Measurements from ENCODE around the gene PMAIP1.

PMAIP1 gene

DNA sequence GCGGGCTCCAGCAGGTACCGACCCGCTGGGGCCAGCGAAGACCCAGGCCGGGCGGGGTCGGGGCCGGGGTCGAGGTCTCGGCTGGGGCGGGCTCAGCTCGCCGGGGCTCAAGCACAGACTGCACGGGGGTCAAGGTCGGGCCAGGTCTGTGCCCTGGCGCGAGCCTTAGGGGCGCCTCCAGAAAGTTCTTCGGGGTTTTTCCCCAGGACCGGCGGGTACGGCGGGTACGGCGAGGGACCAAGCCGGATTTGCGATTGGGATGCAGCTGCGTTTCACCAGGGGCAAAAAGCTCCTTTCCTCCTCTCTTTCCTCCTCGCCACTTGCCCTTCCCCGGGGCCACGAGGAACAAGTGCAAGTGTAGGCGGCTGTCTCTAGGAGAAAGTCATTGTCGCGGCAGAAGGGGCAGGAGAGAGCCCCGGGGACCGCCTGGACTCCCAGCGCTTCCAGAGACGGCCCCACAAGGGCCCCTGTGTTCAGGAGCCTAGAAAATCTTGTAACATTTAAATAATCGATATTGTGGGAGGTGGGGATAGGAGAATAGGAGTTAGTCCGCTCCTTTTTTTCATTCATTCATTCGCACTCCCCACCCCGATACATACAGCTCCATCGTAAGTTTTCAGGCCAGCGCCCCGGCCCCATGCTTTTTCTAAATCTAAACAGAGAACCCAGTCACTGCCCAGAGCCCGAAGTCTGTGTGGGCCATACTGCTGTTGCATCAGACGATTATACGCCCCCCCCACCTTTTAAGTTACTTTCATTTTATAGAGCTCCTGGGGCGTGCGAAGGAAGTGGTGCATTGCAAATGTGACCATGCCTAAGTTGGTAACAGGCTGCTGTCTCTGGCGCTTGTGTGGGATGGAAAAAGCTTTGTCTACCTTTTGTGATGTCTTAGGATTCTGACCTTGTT lies 679 bp downstream of the PMAIP1 start:
- peak overlapping the region; percentile 85 for H3K4me3 ChIP-seq (ENCODE audit: low read length)
- no peak for TF ChIP-seq ZNF274 (IDR thresholded peaks at IDR 0.05; ENCODE audit: low read depth, low read length)

DNA sequence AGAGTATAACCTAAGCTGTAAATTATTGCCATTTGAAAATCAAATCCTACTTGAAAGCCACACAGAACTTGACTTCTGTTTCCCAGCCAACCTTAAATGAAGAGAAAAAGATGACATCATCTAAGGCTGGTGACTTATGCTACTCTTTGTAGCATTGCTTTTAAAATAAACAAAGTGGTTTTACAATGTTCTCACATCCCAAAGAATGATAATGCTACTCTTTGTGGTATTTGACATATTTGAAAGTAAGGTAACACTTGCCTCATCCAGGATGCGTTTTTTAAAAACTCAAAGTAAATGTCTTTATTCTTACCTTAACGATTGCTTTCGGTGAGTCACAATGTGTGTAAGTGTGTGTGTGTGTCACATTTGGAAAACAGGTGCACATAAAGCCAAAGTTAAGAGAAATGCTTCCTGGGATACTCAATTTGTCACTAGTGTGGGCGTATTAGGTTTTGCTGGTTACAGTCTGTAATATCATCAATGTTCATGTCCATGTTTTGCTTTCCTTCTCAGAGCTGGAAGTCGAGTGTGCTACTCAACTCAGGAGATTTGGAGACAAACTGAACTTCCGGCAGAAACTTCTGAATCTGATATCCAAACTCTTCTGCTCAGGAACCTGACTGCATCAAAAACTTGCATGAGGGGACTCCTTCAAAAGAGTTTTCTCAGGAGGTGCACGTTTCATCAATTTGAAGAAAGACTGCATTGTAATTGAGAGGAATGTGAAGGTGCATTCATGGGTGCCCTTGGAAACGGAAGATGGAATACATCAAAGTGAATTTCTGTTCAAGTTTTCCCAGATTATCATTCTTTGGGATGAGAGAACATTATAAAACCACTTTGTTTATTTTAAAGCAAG lies 2.6 kb downstream of the PMAIP1 start:
- H3K4me3 ChIP-seq (ENCODE audit: low read length): peak overlapping the region; percentile 85

DNA sequence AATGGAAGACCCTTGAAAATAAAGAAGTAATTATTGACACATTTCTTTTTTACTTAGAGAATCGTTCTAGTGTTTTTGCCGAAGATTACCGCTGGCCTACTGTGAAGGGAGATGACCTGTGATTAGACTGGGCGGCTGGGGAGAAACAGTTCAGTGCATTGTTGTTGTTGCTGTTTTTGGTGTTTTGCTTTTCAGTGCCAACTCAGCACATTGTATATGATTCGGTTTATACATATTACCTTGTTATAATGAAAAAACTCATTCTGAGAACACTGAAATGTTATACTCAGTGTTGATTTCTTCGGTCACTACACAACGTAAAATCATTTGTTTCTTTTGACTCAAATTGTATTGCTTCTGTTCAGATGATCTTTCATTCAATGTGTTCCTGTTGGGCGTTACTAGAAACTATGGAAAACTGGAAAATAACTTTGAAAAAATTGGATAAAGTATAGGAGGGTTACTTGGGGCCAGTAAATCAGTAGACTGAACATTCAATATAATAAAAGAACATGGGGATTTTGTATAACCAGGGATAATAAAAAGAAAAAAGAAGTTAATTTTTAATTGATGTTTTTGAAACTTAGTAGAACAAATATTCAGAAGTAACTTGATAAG lies 3.3 kb downstream of the PMAIP1 start:
- H3K4me3 ChIP-seq (ENCODE audit: low read length): peak overlapping the region; percentile 85
- no peak for TF ChIP-seq ZNF274 (IDR thresholded peaks at IDR 0.05; ENCODE audit: low read depth, low read length)

More for the DNA sequence above, 2.6 kb downstream of the PMAIP1 start:
- TF ChIP-seq ZNF274 (IDR thresholded peaks at IDR 0.05; ENCODE audit: low read depth, low read length): no peak

DNA sequence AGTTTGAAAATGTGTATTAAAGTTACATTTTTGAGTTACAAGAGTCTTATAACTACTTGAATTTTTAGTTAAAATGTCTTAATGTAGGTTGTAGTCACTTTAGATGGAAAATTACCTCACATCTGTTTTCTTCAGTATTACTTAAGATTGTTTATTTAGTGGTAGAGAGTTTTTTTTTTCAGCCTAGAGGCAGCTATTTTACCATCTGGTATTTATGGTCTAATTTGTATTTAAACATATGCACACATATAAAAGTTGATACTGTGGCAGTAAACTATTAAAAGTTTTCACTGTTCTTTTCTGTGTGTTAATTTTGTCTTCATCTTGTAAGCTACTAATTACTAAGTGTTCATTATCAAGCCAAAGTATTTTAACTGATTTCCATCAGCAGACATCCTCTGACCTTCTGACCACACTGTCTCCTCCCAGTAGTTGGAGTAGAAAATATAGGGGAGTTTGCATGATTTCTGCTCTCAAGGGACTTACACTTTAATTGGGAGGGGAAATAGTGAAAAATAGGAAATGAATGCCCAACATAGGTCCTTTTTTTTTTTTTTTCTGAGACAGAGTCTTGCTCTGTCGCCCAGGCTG lies 4.3 kb downstream of the PMAIP1 start:
- no peak for TF ChIP-seq ZNF274 (IDR thresholded peaks at IDR 0.05; ENCODE audit: low read depth, low read length)
- H3K4me3 ChIP-seq (ENCODE audit: low read length): peak overlapping the region; percentile 85

DNA sequence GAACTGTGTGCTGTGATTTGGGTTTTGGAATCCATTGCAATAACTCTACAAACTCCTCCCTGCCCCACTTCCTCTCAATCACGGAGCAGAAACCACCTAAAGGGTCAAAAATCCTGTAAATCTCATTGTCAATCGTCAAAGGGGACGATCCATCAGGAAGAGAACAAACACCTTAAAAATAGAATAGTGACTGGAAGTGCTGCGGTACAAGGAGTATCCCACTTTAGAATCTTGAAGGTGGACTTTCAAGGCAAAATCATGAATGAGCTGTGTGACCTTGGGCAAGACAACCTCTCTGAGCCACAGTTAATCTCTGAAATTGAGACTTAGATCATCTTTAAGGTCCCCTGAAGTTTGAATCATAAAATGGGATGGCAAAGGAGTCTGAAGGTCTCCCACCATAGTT lies 5.9 kb downstream of the PMAIP1 start:
- TF ChIP-seq ZNF274 (IDR thresholded peaks at IDR 0.05; ENCODE audit: low read depth, low read length): no peak
- no peak overlapping the region; the same call in 1 of the 2 replicates for H3K4me3 ChIP-seq (ENCODE audit: low read length)

DNA sequence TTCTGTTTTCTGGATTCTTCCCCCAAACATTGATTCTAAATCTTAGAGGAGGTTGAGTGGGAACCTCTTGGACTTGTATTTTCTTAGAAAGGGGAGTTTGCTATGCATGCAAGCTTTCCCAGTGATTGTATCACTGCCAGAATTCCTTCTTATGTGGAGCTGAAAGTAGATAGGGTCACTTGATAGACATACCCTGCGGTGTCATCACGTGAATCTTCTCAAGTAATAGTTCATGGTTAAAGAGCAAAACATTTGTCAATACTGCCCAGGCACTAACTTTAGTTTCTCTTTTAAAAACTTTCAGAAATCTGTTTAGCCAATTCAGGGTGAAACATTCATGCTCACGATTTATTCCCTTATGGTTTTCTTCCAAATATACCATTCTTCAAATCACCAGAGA lies 6.4 kb downstream of the PMAIP1 start:
- H3K4me3 ChIP-seq (ENCODE audit: low read length): peak overlapping the region; percentile 17; the same call in 1 of the 2 replicates
- no peak for TF ChIP-seq ZNF274 (IDR thresholded peaks at IDR 0.05; ENCODE audit: low read depth, low read length)

DNA sequence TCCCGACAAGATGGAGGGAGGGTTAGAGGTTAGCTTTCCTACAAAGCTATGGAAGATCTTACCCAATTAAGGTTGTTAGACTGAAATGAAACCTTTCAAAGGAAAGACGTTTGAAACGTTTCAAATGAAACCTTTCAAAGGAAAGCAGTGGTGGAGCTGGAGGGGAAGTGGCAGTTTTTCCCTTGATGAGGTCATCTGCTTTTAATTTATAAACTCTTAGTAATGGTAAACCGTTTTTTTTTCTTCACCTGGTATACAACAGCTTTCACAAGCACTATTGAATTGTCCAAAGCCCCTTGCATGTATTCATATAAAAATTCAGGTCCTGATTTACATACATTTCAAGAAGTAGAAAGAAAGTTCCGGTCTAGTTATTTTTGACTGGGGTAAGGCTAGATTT lies 7.4 kb downstream of the PMAIP1 start:
- TF ChIP-seq ZNF274 (IDR thresholded peaks at IDR 0.05; ENCODE audit: low read depth, low read length): no peak
- peak overlapping the region; percentile 24; the same call in 1 of the 2 replicates for H3K4me3 ChIP-seq (ENCODE audit: low read length)

DNA sequence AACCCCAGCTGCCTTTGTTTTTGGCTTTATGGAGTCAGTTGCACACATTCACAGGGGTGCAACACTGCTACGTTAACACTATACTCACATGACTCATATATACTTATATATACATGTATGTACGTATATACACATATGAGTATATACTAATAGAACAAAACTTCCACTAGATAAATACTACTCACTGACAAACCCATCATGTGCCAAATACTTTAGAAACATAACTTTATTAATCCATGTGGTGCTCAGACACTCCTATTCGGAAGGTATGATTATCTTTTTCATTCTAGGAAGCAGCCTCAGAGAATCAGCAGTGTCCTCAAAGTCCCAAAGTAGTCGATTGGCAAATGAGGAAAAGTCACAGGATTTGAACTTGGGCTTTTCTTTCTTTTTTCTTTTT lies 7.9 kb downstream of the PMAIP1 start:
- no peak overlapping the region for H3K4me3 ChIP-seq (ENCODE audit: low read length)
- no peak for TF ChIP-seq ZNF274 (IDR thresholded peaks at IDR 0.05; ENCODE audit: low read depth, low read length)

DNA sequence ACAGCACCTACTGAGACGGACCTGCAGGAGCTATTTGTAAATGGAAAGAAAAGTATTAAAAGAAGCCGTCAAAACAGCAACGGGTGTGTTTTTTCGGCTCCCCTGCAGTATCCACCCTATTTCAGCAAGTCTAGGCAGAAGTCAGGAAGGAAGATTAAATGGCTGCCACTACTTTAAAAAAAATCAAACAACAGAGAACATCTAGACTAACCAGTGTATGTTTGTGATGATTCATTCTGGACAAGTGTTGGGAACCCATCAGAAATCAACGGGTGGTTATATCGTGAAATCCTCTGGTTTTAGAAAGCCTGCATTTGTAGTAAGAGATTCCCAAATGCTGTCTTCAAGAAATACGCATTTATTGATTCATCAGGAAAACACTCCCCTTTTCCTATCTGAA lies 9.0 kb downstream of the PMAIP1 start:
- TF ChIP-seq ZNF274 (IDR thresholded peaks at IDR 0.05; ENCODE audit: low read depth, low read length): no peak
- no peak overlapping the region for H3K4me3 ChIP-seq (ENCODE audit: low read length)

DNA sequence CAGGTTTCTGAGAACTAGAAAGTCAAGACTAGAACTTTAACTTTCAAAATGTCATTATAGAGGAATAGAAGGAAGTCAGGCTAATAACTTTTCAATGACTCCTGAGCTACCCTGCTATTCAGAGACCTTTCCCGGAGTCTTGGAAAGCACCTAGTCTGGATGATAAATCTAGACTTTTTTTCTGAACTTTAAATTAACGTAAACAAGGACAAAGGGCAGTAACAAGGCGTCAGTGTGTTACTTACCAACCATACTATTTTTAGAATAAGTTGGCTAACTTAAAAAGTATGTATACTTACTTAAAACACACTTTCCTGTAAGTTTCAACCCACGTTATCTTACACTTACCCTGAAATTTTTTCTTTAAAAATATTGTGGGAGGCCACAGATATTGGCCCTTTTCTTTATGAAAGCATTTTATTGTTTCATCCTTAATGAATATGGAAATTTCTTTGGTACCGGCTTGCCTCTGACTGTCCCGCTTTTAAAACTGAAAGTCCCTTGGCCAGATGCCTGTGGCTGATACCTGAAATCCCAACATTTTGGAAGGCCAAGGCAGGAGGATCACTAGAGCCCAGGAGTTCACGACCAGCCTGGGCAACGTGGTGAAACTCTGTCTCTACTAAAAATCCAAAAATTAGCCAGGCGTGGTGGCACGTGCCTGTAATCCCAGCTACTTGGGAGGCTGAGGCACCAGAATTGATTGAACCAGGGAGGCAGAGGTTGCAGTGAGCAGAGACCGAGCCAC lies 9.7 kb downstream of the PMAIP1 start:
- no peak for TF ChIP-seq ZNF274 (IDR thresholded peaks at IDR 0.05; ENCODE audit: low read depth, low read length)
- H3K4me3 ChIP-seq (ENCODE audit: low read length): no peak overlapping the region

DNA sequence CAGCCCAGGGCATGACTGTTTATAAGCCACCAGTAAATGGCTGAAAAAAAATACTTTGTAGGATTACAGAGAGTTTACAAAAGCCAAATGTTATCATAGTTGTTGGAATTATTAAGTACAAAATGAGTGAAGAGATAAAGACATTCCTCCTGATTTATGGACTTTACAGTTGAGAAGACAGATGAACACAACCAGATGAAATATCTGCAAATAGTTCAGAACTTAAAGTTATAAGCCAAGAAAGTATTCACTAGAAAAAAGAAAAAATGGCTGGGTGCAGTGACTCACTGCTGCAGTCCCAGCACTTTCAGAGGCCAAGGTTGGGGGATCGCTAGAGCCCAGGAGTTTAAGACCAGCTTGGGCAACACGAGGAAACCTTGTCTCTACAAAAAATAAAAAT lies 11.2 kb downstream of the PMAIP1 start:
- no peak for TF ChIP-seq ZNF274 (IDR thresholded peaks at IDR 0.05; ENCODE audit: low read depth, low read length)
- no peak overlapping the region for H3K4me3 ChIP-seq (ENCODE audit: low read length)

DNA sequence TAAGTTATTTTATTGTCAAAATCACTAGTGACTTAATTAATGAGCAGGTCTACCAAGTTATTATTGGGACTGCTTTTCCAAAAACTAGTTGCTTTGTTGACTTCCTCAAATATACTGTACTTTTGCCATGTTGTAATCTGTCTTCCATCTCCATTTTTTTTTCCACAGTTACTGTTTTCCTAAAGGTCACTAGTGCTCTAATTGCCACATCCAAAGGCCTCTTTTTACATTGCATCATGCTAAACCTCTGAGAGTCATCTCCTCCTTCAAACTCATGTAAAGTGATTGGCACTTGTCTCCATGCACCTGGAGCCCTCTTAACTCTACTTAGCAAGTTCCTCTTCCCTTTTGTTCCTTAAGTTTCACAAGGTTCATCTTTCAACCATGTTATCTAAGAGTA lies 11.8 kb downstream of the PMAIP1 start:
- H3K4me3 ChIP-seq (ENCODE audit: low read length): no peak overlapping the region
- TF ChIP-seq ZNF274 (IDR thresholded peaks at IDR 0.05; ENCODE audit: low read depth, low read length): no peak

DNA sequence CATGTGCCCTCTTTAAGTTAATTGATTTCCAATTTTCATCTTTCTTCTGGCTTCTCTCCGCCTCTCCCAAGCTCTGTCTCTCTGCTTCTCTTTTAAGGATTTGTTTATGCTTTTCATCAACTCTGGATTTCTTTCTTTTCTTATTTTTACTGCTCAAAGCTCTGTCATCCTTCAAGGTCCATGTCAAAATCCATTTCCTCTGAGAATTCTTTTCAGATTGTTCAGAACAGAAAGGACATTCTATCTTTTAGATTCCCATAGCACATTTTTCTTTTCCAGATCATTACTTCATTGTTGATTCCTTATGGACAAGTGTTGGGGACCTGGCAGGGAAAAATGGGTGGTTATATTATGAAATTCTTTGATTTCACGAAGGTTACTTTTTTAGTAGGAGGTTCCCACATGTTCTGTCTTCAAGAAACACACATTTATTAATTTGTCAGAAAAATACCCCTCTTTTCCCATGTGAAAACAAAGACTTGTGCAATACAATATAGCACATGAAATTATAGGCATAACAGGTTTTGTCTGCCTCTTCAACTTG lies 12.3 kb downstream of the PMAIP1 start:
- no peak for TF ChIP-seq ZNF274 (IDR thresholded peaks at IDR 0.05; ENCODE audit: low read depth, low read length)
- no peak overlapping the region for H3K4me3 ChIP-seq (ENCODE audit: low read length)

Measured in GM08714 (cell line).